Testis (tissue), 3 donors: Measurements from ENCODE around the gene GBF1. TPM values are rescaled to one million over a fixed set of nuclear protein-coding genes. Genes with fewer than 3 reads are reported as not detected.

ENCODE experiments used
- DNase-seq: peaks from one replicate; pipeline ENCODE4 v3.0.0-alpha.2; 2019
- H3K27ac ChIP-seq, 2 donors: fragments of 200-600 bp; sonication (generic); one replicate each; pipeline ENCODE4 v1.5.1; 2019
- H3K27me3 ChIP-seq: fragments of 200-600 bp; sonication (generic); one replicate; pipeline ENCODE4 v1.5.1; 2019
- H3K36me3 ChIP-seq: fragments of 200-600 bp; sonication (generic); one replicate; pipeline ENCODE4 v1.5.1; 2017; ENCODE audit warnings: low read depth; ENCODE audit errors: missing control alignments
- H3K4me1 ChIP-seq: fragments of 200-600 bp; sonication (generic); one replicate; pipeline ENCODE4 v1.5.1; 2019
- H3K4me3 ChIP-seq, 2 donors: fragments of 200-600 bp; sonication (generic); one replicate each; pipeline ENCODE4 v1.5.1; 2017 to 2019
- H3K9me3 ChIP-seq: fragments of 200-600 bp; sonication (generic); one replicate; pipeline ENCODE4 v1.5.1; 2017
- CTCF ChIP-seq, 3 experiments: fragments of 450-650 bp in 2 of 3; fragments of 200-600 bp in 1 of 3; sonication (generic) in 1 of 3; IDR thresholded peaks; one replicate each; pipeline ENCODE4 v1.5.1; 2016 to 2019; ENCODE audit warnings: antibody characterized with exemption in 3 of 3, mild to moderate bottlenecking in 2 of 3, moderate library complexity in 1 of 3
- POLR2A ChIP-seq: fragments of 450-650 bp; IDR thresholded peaks from one replicate; pipeline ENCODE4 v1.6.1; 2017; ENCODE audit warnings: antibody characterized with exemption, mild to moderate bottlenecking, moderate library complexity
- WGBS, 2 donors: methylation state at CpG; one replicate each; pipeline ENCODE4 v1.1.5; 2018; 5-methylcytosine and 5-hydroxymethylcytosine counted together
- intact Hi-C: fragments of 100-400 bp; cut with DNase I; formaldehyde crosslinking; loops from one replicate; pipeline ENCODE4 v1.15.1; 2023; ENCODE audit warnings: low total_unique reads
- polyA plus RNA-seq: library from polyadenylated mRNA; stranded (reverse); fragments of 350-450 nt; fragmentation: Illumina TruSeq; extraction: RNeasy Lipid Tissue Mini Kit (QIAGEN cat#74804); gene quantifications from one replicate; pipeline ENCODE4 v1.2.3, GENCODE V29; 2014; ENCODE audit warnings: low read depth, low replicate concordance; ENCODE audit not compliant: insufficient read depth
- total RNA-seq, 2 donors: library from RNA; depleted of rRNA; stranded (reverse); fragments of >200 nt; gene quantifications; one replicate each; pipeline ENCODE4 v1.2.3, GENCODE V29; 2016

Gene GBF1
- total and polyA plus RNA-seq, 3 donors from 2014 or later = 58.2 to 76.4 (median 72.1) TPM

- Histone ChIP-seq H3K4me1 (peaks cover 11% of the 10 kb centered on the region), H3K36me3 (no peaks in the 10 kb centered on the region), H3K9me3 (no peaks in the 10 kb centered on the region), H3K4me3 (no peak overlapping the region), H3K27me3 (no peaks in the 10 kb centered on the region), H3K27ac (no peak overlapping the region)
- TF ChIP-seq CTCF (IDR thresholded peaks at IDR 0.05) = no peak
- TF ChIP-seq POLR2A = no peak
- no peak for DNase-seq
- 89 to 92% methylated on average over 6 to 20 of the region's 20 CpGs for WGBS, 2 donors
- intact Hi-C loops = no loop called here
Measured at GRCh38 chr10:102416695-102417094, 171.4 kb downstream of the GBF1 start.

- no peak within 1 kb of the TSS for H3K27ac ChIP-seq
- intact Hi-C loops = no loop called here
- H3K4me1 ChIP-seq = peaks cover 23% of the 10 kb centered on the region
- DNase-seq = no peak
- peak within 1 kb of the TSS; percentile 80 to 96 for H3K4me3 ChIP-seq
- H3K27me3 ChIP-seq = no peaks in the 10 kb centered on the region
- H3K9me3 ChIP-seq = no peaks in the 10 kb centered on the region
- TF ChIP-seq POLR2A = no peak
- no peak for TF ChIP-seq CTCF (IDR thresholded peaks at IDR 0.05)
- H3K36me3 ChIP-seq = no peaks in the 10 kb centered on the region
- WGBS, 2 donors = 1 to 3% methylated on average over 26 to 31 of the region's 45 CpGs
Measured at GRCh38 chr10:102418622-102419268, 173.4 kb downstream of the GBF1 start, which contains the start of gene PSD. Gene PSD, minus strand, starts transcription at chr10:102418785. Its CDS starts 1,747 bp downstream, at chr10:102417038.

GRCh38 chr10:102419269-102420180 is 174.2 kb downstream of the GBF1 start:
- 1% methylated on average over 23 to 51 of the region's 54 CpGs for WGBS, 2 donors
- peak; percentile 83 for DNase-seq
- intact Hi-C loops = loop anchor here (10.0 kb wide), 2 partner anchors 55 to 165 kb away; no protein-coding TSS in a partner anchor
- Histone ChIP-seq H3K4me3 (peak overlapping the region; percentile 80 to 96), H3K36me3 (no peaks in the 10 kb centered on the region), H3K4me1 (peaks cover 23% of the 10 kb centered on the region), H3K27me3 (no peaks in the 10 kb centered on the region), H3K9me3 (no peaks in the 10 kb centered on the region), H3K27ac (peak overlapping the region in 1 of 2 donors; percentile 80)
- TF ChIP-seq CTCF (IDR thresholded peaks at IDR 0.05) (no peak), POLR2A (no peak)

GRCh38 chr10:102420181-102420713 is 174.9 kb downstream of the GBF1 start:
- TF ChIP-seq CTCF (IDR thresholded peaks at IDR 0.05) = no peak
- Histone ChIP-seq H3K4me3 (peak overlapping the region; percentile 80 to 96), H3K36me3 (no peaks in the 10 kb centered on the region), H3K9me3 (no peaks in the 10 kb centered on the region), H3K4me1 (peaks cover 23% of the 10 kb centered on the region), H3K27me3 (no peaks in the 10 kb centered on the region), H3K27ac (peak overlapping the region; percentile 74 to 80)
- intact Hi-C loops = loop anchor here (10.0 kb wide), 2 partner anchors 55 to 165 kb away; no protein-coding TSS in a partner anchor
- DNase-seq = no peak
- WGBS, 2 donors = 0% methylated on average over 11 to 18 of the region's 21 CpGs
